HL-60 (cell line): ENCODE data around the gene ZNF213.

ENCODE experiments used
- DNase-seq, 2 experiments: peaks; one replicate each; pipeline ENCODE4 v3.0.0-alpha.2; 2010 to 2020; ENCODE audit warnings: low read depth in 1 of 2, low spot score in 1 of 2
- H3K27ac ChIP-seq: fragments of 250-450 bp; sonication (Bioruptor Pico); replicated peaks from 2 replicates; pipeline ENCODE4 v1.5.1; 2020; ENCODE audit warnings: mild to moderate bottlenecking, moderate library complexity
- H3K27me3 ChIP-seq: fragments of 250-450 bp; sonication (Bioruptor Pico); 2 replicates; pipeline ENCODE4 v1.5.1; 2021; ENCODE audit warnings: mild to moderate bottlenecking, moderate library complexity; ENCODE audit not compliant: insufficient read depth, poor library complexity, severe bottlenecking
- H3K4me3 ChIP-seq: replicated peaks from 2 replicates; pipeline ENCODE4 v1.5.1; 2011; ENCODE audit warnings: mild to moderate bottlenecking, control low read depth, low read length; ENCODE audit not compliant: insufficient read depth
- GABPA ChIP-seq: IDR thresholded peaks from 2 replicates; pipeline ENCODE4 v1.6.1; 2012; ENCODE audit warnings: low read depth
- POLR2AphosphoS5 ChIP-seq: IDR thresholded peaks from 2 replicates; pipeline ENCODE4 v1.6.1; 2012; ENCODE audit warnings: low read depth
- SPI1 ChIP-seq: IDR thresholded peaks from 2 replicates; pipeline ENCODE4 v1.6.1; 2012; ENCODE audit warnings: low read depth, mild to moderate bottlenecking, borderline replicate concordance
- TF ChIP-seq, protein P1 (sequence below): IDR thresholded peaks from 2 replicates; pipeline ENCODE4 v1.6.1; 2012; ENCODE audit warnings: low read depth; ENCODE audit not compliant: insufficient replicate concordance
- TF ChIP-seq, protein P2 (sequence below): IDR thresholded peaks from one replicate; pipeline ENCODE4 v1.5.1; 2011; ENCODE audit warnings: low read length, control low read depth, inconsistent platforms; ENCODE audit not compliant: insufficient read depth

The ZNF213 gene

DNA sequence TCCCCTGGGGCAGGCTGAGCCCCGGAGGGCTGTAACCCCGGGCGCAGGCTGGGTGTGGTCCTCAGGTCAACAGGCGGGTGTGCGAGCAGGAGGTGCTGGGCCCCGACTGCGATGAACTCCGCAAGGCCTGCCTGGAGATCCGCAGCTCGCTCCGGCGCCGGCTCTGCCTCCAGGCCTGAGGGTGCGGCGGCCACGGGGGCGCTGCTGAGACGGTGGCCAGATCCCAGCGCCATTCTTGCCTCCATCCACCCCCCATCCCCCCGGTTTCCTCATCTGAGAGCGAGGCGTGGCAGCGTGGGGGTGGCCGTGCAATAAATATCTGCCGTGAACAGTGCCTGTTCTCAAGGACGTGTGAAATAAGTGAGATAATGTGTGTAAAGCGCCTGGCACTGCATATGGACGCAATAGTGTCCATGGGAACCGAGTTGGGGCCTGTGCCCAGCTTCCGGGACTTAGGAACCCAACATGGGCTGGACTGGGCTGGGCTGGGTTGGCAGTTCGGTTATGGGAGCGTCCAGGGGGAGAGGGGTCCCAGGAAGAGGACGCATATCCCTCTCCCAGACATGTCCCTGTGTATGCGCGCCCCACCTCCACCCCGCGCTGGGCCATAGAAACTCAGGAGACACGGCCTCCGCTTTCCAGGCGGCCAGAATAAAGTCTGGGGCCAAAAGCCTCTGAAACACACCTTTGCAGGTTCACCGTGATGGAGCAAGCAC lies 15.0 kb downstream of the ZNF213 start:
- Histone ChIP-seq H3K27ac (peak overlapping the region; percentile 79), H3K27me3 (no peaks in the 10 kb centered on the region), H3K4me3 (peak overlapping the region; percentile 59)
- TF ChIP-seq, protein P1, sequence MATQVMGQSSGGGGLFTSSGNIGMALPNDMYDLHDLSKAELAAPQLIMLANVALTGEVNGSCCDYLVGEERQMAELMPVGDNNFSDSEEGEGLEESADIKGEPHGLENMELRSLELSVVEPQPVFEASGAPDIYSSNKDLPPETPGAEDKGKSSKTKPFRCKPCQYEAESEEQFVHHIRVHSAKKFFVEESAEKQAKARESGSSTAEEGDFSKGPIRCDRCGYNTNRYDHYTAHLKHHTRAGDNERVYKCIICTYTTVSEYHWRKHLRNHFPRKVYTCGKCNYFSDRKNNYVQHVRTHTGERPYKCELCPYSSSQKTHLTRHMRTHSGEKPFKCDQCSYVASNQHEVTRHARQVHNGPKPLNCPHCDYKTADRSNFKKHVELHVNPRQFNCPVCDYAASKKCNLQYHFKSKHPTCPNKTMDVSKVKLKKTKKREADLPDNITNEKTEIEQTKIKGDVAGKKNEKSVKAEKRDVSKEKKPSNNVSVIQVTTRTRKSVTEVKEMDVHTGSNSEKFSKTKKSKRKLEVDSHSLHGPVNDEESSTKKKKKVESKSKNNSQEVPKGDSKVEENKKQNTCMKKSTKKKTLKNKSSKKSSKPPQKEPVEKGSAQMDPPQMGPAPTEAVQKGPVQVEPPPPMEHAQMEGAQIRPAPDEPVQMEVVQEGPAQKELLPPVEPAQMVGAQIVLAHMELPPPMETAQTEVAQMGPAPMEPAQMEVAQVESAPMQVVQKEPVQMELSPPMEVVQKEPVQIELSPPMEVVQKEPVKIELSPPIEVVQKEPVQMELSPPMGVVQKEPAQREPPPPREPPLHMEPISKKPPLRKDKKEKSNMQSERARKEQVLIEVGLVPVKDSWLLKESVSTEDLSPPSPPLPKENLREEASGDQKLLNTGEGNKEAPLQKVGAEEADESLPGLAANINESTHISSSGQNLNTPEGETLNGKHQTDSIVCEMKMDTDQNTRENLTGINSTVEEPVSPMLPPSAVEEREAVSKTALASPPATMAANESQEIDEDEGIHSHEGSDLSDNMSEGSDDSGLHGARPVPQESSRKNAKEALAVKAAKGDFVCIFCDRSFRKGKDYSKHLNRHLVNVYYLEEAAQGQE, result no peak
- TF ChIP-seq SPI1 (no peak; the same call in 1 of the 2 replicates), POLR2AphosphoS5 (no peak), GABPA (no peak)
- TF ChIP-seq, protein P2, sequence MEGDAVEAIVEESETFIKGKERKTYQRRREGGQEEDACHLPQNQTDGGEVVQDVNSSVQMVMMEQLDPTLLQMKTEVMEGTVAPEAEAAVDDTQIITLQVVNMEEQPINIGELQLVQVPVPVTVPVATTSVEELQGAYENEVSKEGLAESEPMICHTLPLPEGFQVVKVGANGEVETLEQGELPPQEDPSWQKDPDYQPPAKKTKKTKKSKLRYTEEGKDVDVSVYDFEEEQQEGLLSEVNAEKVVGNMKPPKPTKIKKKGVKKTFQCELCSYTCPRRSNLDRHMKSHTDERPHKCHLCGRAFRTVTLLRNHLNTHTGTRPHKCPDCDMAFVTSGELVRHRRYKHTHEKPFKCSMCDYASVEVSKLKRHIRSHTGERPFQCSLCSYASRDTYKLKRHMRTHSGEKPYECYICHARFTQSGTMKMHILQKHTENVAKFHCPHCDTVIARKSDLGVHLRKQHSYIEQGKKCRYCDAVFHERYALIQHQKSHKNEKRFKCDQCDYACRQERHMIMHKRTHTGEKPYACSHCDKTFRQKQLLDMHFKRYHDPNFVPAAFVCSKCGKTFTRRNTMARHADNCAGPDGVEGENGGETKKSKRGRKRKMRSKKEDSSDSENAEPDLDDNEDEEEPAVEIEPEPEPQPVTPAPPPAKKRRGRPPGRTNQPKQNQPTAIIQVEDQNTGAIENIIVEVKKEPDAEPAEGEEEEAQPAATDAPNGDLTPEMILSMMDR, result no peak
- peak in 1 of 2 experiments; percentile 81 for DNase-seq

DNA sequence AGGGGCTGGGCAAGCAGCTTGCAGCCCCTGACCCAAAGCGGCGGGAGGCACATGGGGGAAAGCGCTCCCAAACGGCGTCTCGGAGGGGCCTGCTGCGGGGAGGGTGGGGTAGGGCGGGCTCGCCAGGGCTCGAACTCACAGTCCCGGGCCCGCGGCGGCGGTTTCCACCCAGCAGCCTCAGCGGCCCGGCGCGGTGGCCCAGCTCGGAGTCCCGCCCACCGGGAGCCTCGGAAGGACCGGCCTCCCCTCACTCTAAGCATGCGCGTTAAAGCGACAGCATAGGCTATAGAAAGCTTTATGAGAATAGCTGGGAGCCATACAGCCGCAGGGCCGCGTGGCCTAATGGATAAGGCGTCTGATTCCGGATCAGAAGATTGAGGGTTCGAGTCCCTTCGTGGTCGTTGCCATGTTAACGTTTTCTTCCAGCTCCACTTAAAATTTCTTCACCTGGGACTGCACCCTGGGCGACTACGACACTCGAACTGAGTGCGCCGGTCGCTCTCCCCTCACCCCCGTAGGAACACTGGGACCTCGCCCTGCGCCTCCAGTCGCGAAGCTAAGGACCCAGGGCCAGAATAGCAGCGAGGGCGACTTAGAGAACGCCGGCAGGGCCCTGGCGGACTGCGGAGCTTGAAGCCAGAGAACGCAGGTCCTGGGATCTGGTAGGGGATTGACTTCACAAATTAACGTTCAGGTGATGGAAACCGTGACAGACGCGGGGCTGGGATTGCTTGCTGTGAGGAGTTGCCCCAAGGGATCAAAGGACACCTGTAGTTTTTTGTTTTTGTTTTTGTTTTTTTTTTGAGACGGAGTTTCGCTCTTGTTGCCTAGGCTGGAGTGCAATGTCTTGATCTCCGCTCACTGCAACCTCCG lies 15.8 kb downstream of the ZNF213 start:
- H3K4me3 ChIP-seq, result peak overlapping the region; percentile 59
- no peaks in the 10 kb centered on the region for H3K27me3 ChIP-seq
- TF ChIP-seq SPI1, result no peak
- TF ChIP-seq POLR2AphosphoS5, result peak; percentile 8; the same call in 1 of the 2 replicates
- TF ChIP-seq, protein P1, result peak; percentile 23
- peak; percentile 39; the same call in 1 of the 2 replicates for TF ChIP-seq GABPA
- TF ChIP-seq, protein P2, result no peak
- H3K27ac ChIP-seq, result peak overlapping the region; percentile 79
- DNase-seq, result peak; percentile 95 to 97

DNA sequence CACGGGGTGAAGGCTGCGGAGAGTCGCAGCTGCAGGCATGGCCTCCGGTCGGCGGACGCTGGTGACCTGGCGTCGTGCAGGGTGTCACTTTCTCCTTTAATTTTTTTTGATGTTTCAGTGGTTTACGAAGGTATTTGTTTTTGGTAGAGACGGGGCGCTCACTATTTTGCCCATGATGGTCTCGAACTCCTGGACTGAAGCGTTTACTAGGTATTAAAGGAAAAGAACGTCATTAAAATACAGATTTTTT lies 17.1 kb downstream of the ZNF213 start:
- no peaks in the 10 kb centered on the region for H3K27me3 ChIP-seq
- H3K27ac ChIP-seq, result peak overlapping the region; percentile 13
- peak in 1 of 2 experiments; percentile 56 for DNase-seq
- TF ChIP-seq POLR2AphosphoS5, result no peak
- TF ChIP-seq SPI1, result no peak
- TF ChIP-seq, protein P1, result no peak
- no peak for TF ChIP-seq GABPA
- TF ChIP-seq, protein P2, result no peak
- peak overlapping the region; percentile 52 for H3K4me3 ChIP-seq
